ENCODE measurements around the gene CD300E.

Gene CD300E

GRCh38 chr17:74573169-74573568 lies 50.4 kb downstream of the CD300E start:
- no peak for DNase-seq
- H3K27me3 Mint-ChIP-seq = peaks cover 25% of the 10 kb centered on the region
- no peaks in the 10 kb centered on the region for H3K9me3 Mint-ChIP-seq
- peaks cover 19% of the 10 kb centered on the region for H3K4me1 Mint-ChIP-seq (ENCODE audit: low read depth)
- H3K4me3 Mint-ChIP-seq = no peak overlapping the region
- no peak overlapping the region for H3K27ac Mint-ChIP-seq
- H3K36me3 Mint-ChIP-seq (ENCODE audit: low read depth) = no peaks in the 10 kb centered on the region

DNA sequence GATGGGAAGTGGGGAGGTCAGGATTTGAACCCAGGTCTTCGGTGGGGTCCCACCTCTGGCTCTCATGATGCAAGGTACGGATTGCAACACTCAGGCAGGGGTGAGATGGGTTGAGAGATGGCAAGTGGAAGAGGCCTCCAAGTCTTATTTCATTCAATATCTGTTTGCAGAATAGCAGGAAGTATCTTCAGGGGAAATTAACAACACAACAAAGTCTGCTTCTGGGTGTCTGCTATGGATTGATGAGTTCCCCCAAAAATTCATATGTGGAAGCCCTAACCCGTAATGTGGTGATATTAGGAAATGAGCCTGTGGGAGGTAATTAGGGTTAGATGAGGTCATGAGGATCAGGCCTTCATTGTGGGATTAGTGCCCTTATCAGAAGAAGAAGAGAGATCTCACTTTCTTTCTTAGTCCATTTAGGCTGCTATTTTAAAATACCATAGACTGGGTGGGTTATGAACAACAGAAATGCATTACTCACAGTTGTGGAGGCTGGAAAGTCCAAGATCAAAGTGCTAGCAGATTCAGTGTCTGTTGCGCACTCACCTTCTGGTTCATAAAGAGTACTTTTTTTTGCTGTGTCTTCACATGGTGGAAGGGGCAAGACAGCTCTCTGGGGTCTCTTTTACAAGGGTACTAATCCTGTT lies 51.8 kb downstream of the CD300E start:
- H3K27me3 Mint-ChIP-seq = peaks cover 33% of the 10 kb centered on the region
- no peak overlapping the region for H3K4me3 Mint-ChIP-seq
- no peaks in the 10 kb centered on the region for H3K36me3 Mint-ChIP-seq (ENCODE audit: low read depth)
- no peak overlapping the region for H3K27ac Mint-ChIP-seq
- H3K4me1 Mint-ChIP-seq (ENCODE audit: low read depth) = peaks cover 19% of the 10 kb centered on the region
- H3K9me3 Mint-ChIP-seq = no peaks in the 10 kb centered on the region
- DNase-seq = no peak

GRCh38 chr17:74569020-74570003 lies 54.2 kb downstream of the CD300E start:
- Mint-ChIP-seq H3K27me3 (peaks cover 35% of the 10 kb centered on the region), H3K9me3 (no peaks in the 10 kb centered on the region), H3K27ac (no peak overlapping the region)

DNA sequence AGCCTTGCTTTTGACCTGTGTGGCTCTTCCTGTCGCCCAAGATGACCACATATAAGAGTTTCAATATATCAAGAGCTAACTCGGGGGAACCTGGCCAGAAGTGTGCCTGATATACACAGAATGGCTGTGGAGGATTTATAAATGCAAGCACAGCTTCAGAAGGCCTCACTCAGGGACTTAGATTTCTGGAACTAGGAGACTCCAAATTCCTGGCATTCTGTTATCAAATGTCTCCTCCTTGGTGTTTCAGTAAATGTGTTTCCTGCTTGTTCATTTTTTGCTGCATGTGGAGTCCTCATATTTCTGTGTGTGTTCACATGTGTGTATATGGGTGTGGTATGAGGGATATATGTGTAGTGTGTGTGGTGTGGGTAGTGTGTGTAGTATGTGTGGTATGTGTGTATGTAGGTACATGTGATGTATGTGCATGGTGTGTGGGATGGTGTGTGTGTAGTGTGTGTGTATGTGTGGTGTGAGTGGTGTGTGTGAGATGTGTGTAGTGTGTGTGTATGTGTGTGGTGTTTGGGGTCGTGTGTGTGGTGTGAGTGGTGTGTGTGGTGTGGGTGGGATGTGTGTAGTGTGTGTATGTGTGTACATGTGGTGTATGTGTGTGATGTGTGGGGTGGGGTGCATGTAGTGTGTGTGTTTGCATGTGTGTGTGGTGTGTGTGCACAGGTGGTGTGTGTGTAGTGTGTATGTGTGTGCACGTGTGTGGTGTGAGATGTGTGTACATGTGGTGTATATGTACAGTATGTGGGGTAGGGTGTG lies 55.2 kb downstream of the CD300E start:
- H3K4me1 Mint-ChIP-seq (ENCODE audit: low read depth) = peaks cover 19% of the 10 kb centered on the region
- no peaks in the 10 kb centered on the region for H3K9me3 Mint-ChIP-seq
- H3K27ac Mint-ChIP-seq = no peak overlapping the region
- H3K36me3 Mint-ChIP-seq (ENCODE audit: low read depth) = no peaks in the 10 kb centered on the region
- no peak overlapping the region for H3K4me3 Mint-ChIP-seq
- DNase-seq = no peak
- peaks cover 38% of the 10 kb centered on the region for H3K27me3 Mint-ChIP-seq

More at GRCh38 chr17:74569020-74570003, 54.2 kb downstream of the CD300E start:
- Mint-ChIP-seq H3K36me3 (ENCODE audit: low read depth) (no peaks in the 10 kb centered on the region), H3K4me3 (no peak overlapping the region), H3K4me1 (ENCODE audit: low read depth) (peaks cover 19% of the 10 kb centered on the region)
- DNase-seq = no peak

DNA sequence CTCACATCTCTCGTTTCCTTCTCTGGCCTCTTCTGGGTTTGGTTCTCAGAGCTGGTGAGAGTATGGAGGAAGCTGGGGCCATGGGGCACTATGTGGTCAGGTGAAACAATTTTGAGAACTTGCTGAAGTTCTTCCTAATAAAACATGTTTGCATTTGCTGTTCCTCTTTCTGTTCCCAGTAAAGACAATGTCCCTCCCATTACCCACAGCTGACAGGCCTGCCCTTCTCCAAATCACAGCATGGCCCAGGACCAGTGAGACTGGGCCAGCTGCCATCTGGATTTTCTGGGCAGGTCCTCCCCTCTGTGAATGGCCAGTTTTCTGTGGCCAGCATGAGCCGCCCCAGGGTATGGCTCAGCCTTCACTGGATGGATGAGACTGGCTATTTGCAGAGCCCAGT lies 56.1 kb downstream of the CD300E start, which contains the start of gene CD300H:
Gene CD300H (minus strand): TSS at position 113 of the 400 bp plus-strand sequence.
- H3K4me3 Mint-ChIP-seq = no peak within 1 kb of the TSS
- no peaks in the 10 kb centered on the region for H3K36me3 Mint-ChIP-seq (ENCODE audit: low read depth)
- no peaks in the 10 kb centered on the region for H3K9me3 Mint-ChIP-seq
- no peak for DNase-seq
- peaks cover 19% of the 10 kb centered on the region for H3K4me1 Mint-ChIP-seq (ENCODE audit: low read depth)
- H3K27ac Mint-ChIP-seq = no peak within 1 kb of the TSS
- peaks cover 41% of the 10 kb centered on the region for H3K27me3 Mint-ChIP-seq

DNA sequence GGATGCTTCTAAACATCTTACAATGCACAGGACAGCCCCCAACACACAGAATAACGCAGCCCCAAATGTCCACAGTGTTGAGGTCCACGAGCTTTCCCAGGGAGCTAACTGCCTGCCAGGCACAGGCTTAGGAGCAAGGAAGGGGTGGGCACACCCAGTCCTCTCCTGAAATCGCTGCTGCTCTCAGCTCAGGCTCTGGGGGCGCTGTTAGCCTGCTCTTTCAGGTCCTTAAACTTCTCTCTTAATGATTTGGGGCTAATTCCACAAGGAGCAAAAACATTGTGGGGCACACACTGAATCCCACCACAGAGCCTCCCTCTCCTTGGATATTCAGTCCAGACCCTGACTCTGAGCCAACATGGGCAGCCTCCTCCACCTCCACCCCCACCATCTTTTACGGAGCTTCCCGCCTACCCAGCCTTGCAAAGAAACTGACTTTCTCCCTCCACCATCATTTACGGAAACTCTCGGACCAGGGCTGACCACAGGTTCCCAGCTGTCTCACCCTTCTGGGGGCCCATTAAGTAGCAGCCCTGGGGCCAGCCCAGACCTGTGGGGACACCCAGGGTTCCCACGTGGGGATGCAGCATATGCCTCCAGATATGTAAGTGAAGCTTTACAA lies 57.3 kb downstream of the CD300E start:
- H3K36me3 Mint-ChIP-seq (ENCODE audit: low read depth) = no peaks in the 10 kb centered on the region
- DNase-seq = peak; percentile 41
- peaks cover 41% of the 10 kb centered on the region for H3K27me3 Mint-ChIP-seq
- H3K9me3 Mint-ChIP-seq = no peaks in the 10 kb centered on the region
- no peak overlapping the region for H3K4me3 Mint-ChIP-seq
- peaks cover 13% of the 10 kb centered on the region for H3K4me1 Mint-ChIP-seq (ENCODE audit: low read depth)
- H3K27ac Mint-ChIP-seq = no peak overlapping the region

DNA sequence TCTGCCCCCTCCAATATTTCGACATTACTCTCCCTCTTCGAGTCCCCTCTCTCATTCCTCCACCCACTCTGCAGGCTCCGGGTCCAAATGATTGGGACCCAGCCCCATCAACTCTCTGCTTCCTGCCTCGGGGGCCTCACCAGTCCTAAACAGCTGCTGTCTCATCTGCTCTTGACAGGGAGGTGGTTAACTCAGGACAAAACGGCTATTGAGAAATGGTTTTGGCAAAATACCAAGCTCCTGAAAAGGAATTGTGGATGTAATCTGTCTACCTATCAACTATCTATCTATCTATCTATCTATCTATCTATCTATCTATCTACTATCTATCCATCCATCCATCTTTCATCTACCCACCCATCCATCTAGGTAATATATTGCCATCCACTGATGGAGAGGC lies 58.4 kb downstream of the CD300E start:
- H3K4me3 Mint-ChIP-seq = no peak overlapping the region
- no peaks in the 10 kb centered on the region for H3K9me3 Mint-ChIP-seq
- DNase-seq = no peak
- peaks cover 37% of the 10 kb centered on the region for H3K27me3 Mint-ChIP-seq
- H3K27ac Mint-ChIP-seq = no peak overlapping the region
- peaks cover 13% of the 10 kb centered on the region for H3K4me1 Mint-ChIP-seq (ENCODE audit: low read depth)
- no peaks in the 10 kb centered on the region for H3K36me3 Mint-ChIP-seq (ENCODE audit: low read depth)

DNA sequence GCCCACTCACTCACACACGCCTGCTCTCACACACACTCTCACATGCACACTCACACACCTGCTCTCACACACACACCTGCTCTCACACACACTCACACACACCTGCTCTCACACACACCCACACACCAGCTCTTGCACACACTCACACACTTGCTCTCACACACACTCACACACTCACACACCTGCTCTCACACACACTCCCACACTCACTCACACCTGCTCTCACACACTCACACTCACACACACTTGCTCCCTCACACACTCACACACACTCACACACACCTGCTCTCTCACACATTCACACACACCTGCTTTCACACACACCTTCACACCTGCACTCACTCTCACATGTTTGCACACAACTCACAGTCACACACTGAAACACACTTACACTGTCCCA lies 60.2 kb downstream of the CD300E start:
- peaks cover 8% of the 10 kb centered on the region for H3K4me1 Mint-ChIP-seq (ENCODE audit: low read depth)
- no peak overlapping the region for H3K4me3 Mint-ChIP-seq
- H3K36me3 Mint-ChIP-seq (ENCODE audit: low read depth) = no peaks in the 10 kb centered on the region
- H3K27me3 Mint-ChIP-seq = peaks cover 24% of the 10 kb centered on the region
- DNase-seq = no peak
- H3K9me3 Mint-ChIP-seq = no peaks in the 10 kb centered on the region
- no peak overlapping the region for H3K27ac Mint-ChIP-seq

DNA sequence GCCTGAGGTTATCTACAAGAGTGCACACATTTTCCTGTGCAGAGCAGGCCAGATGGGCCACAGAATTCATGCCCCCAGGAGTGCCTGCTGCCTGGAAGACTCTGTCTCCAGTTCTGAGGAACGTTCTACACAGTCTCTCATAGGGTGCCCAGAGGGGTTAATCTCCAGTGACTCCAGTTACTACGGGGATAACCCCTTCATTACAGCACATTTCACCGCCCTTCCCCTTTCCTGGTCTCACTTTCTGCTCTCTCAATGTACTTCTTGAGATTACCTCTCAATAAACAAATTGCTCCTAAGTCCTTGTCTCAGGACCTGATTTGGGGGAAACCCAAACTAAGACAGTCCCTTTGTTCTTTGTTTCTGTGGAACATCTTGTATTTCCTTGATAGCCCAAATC lies 62.0 kb downstream of the CD300E start:
- Mint-ChIP-seq H3K4me1 (ENCODE audit: low read depth) (peaks cover 8% of the 10 kb centered on the region), H3K4me3 (no peak overlapping the region), H3K36me3 (ENCODE audit: low read depth) (no peaks in the 10 kb centered on the region), H3K27me3 (peaks cover 14% of the 10 kb centered on the region), H3K27ac (no peak overlapping the region), H3K9me3 (no peaks in the 10 kb centered on the region)
- no peak for DNase-seq

Data from activated T-cell treated with anti-CD3 and anti-CD28 coated beads, Interleukin-2, amount 50 U/mL, for 24 hours (primary cell).